Suprapubic skin (tissue), 4 donors: Measurements from ENCODE around the gene C12orf42.

Source experiments
- CTCF ChIP-seq, 2 donors: fragments of 200-600 bp in 1 of 2; fragments of 450-650 bp in 1 of 2; sonication (generic) in 1 of 2; IDR thresholded peaks; one replicate each; pipeline ENCODE4 v1.5.1; 2016 to 2019; ENCODE audit warnings: antibody characterized with exemption in 2 of 2, mild to moderate bottlenecking in 1 of 2, moderate library complexity in 1 of 2
- POLR2A ChIP-seq, 2 donors: fragments of 450-650 bp; IDR thresholded peaks; one replicate each; pipeline ENCODE4 v1.6.1; 2017; ENCODE audit warnings: antibody characterized with exemption in 2 of 2, mild to moderate bottlenecking in 2 of 2, moderate library complexity in 2 of 2
- POLR2AphosphoS5 ChIP-seq, 3 donors: sonication (generic); formaldehyde crosslinking; IDR thresholded peaks; one replicate each; pipeline ENCODE4 v1.6.1; 2017; ENCODE audit warnings: antibody characterized with exemption in 3 of 3

- no peak for TF ChIP-seq CTCF (IDR thresholded peaks at IDR 0.05)
- TF ChIP-seq POLR2AphosphoS5 (IDR thresholded peaks at IDR 0.05), result no peak
- TF ChIP-seq POLR2A (IDR thresholded peaks at IDR 0.05), result no peak
These were observed 52.9 kb downstream of the C12orf42 start for GRCh38 chr12:103442822-103443221.
